HAP-1 (cell line): Measurements from ENCODE around the gene FRY.
"Not testable (repeated sequence)": the region's sequence is repeated elsewhere in the genome, so short reads cannot be mapped to it uniquely, and the experiment has no call there.

Experiments used
- DNase-seq, 2 experiments: peaks; one replicate each; pipeline ENCODE4 v3.0.0-alpha.2; 2016 to 2020; ENCODE audit warnings: low spot score in 2 of 2
- H3K27me3 ChIP-seq: fragments of 250-450 bp; sonication (Bioruptor Pico); 2 replicates; pipeline ENCODE4 v1.5.1; 2020; ENCODE audit warnings: low read depth, mild to moderate bottlenecking, moderate library complexity
- H3K36me3 ChIP-seq: fragments of 250-450 bp; sonication (Bioruptor Pico); replicated peaks from 2 replicates; pipeline ENCODE4 v1.5.1; 2020; ENCODE audit warnings: mild to moderate bottlenecking
- H3K4me1 ChIP-seq: fragments of 250-450 bp; sonication (Bioruptor Pico); 2 replicates; pipeline ENCODE4 v1.5.1; 2020; ENCODE audit warnings: mild to moderate bottlenecking
- H3K4me3 ChIP-seq: fragments of 250-450 bp; sonication (Bioruptor Pico); 2 replicates; pipeline ENCODE4 v1.5.1; 2020; ENCODE audit warnings: mild to moderate bottlenecking, moderate library complexity
- H3K9me3 ChIP-seq: fragments of 250-450 bp; sonication (Bioruptor Pico); 2 replicates; pipeline ENCODE4 v1.5.1; 2020; ENCODE audit warnings: mild to moderate bottlenecking, moderate library complexity
- in situ Hi-C: fragments of 300-500 bp; cut with MboI; formaldehyde crosslinking; loops from 3 replicates; pipeline ENCODE4 v1.14.3; 2020; ENCODE audit warnings: low sequenced_read_pairs, inconsistent platforms, mixed read lengths

FRY gene

GRCh38 chr13:32031025-32031814 is at the start of gene FRY:
Gene FRY (plus strand): TSS chr13:32031774. CDS start chr13:32031796, 22 bp downstream.
- Histone ChIP-seq H3K27me3 (no peaks in the 10 kb centered on the region), H3K4me1 (peaks cover 39% of the 10 kb centered on the region), H3K4me3 (peak within 1 kb of the TSS; percentile 53), H3K9me3 (no peaks in the 10 kb centered on the region), H3K36me3 (no peaks in the 10 kb centered on the region)
- in situ Hi-C loops, result no loop called here
- DNase-seq, result peak; percentile 44 to 72

- no peak overlapping the region for H3K4me3 ChIP-seq
- no peak for DNase-seq
- H3K4me1 ChIP-seq, result peaks cover 11% of the 10 kb centered on the region
- no peaks in the 10 kb centered on the region for H3K27me3 ChIP-seq
- H3K36me3 ChIP-seq, result no peaks in the 10 kb centered on the region
- no peaks in the 10 kb centered on the region for H3K9me3 ChIP-seq
- in situ Hi-C loops, result no loop called here
These were observed 49.5 kb upstream of the FRY start for GRCh38 chr13:31982124-31982523.

- Histone ChIP-seq H3K9me3 (no peaks in the 10 kb centered on the region), H3K4me1 (peaks cover 15% of the 10 kb centered on the region), H3K36me3 (no peaks in the 10 kb centered on the region), H3K4me3 (no peak overlapping the region), H3K27me3 (no peaks in the 10 kb centered on the region)
- no peak for DNase-seq
- in situ Hi-C loops, result no loop called here
These were observed 49.0 kb upstream of the FRY start for GRCh38 chr13:31982540-31982939.

- peaks cover 15% of the 10 kb centered on the region for H3K4me1 ChIP-seq
- H3K4me3 ChIP-seq, H3K27me3 ChIP-seq, H3K9me3 ChIP-seq, DNase-seq, H3K36me3 ChIP-seq, in situ Hi-C loops: not testable (repeated sequence)
These were observed 47.9 kb upstream of the FRY start for GRCh38 chr13:31983696-31984095.

GRCh38 chr13:31984388-31984787 is 47.2 kb upstream of the FRY start:
- H3K36me3 ChIP-seq, H3K9me3 ChIP-seq, in situ Hi-C loops, H3K4me3 ChIP-seq, H3K27me3 ChIP-seq, DNase-seq: not testable (repeated sequence)
- peaks cover 15% of the 10 kb centered on the region for H3K4me1 ChIP-seq

GRCh38 chr13:31986676-31987470 is 44.7 kb upstream of the FRY start:
- in situ Hi-C loops, result no loop called here
- DNase-seq, result peak; percentile 43 to 89
- no peaks in the 10 kb centered on the region for H3K36me3 ChIP-seq
- no peaks in the 10 kb centered on the region for H3K27me3 ChIP-seq
- H3K9me3 ChIP-seq, result no peaks in the 10 kb centered on the region
- no peak overlapping the region for H3K4me3 ChIP-seq
- H3K4me1 ChIP-seq, result peaks cover 15% of the 10 kb centered on the region

GRCh38 chr13:31987535-31988170 is 43.9 kb upstream of the FRY start:
- Histone ChIP-seq H3K4me1 (peaks cover 15% of the 10 kb centered on the region), H3K27me3 (no peaks in the 10 kb centered on the region), H3K36me3 (no peaks in the 10 kb centered on the region), H3K4me3 (no peak overlapping the region), H3K9me3 (no peaks in the 10 kb centered on the region)
- in situ Hi-C loops, result no loop called here
- no peak for DNase-seq

- H3K27me3 ChIP-seq, H3K9me3 ChIP-seq, H3K4me3 ChIP-seq, H3K4me1 ChIP-seq, DNase-seq, in situ Hi-C loops, H3K36me3 ChIP-seq: not testable (repeated sequence)
These were observed 37.2 kb upstream of the FRY start for GRCh38 chr13:31994367-31994766.

- Histone ChIP-seq H3K9me3 (no peaks in the 10 kb centered on the region), H3K4me1 (no peaks in the 10 kb centered on the region; the same call in 1 of the 2 replicates), H3K4me3 (no peak overlapping the region), H3K27me3 (no peaks in the 10 kb centered on the region), H3K36me3 (no peaks in the 10 kb centered on the region)
- no peak for DNase-seq
- in situ Hi-C loops, result no loop called here
These were observed 35.0 kb upstream of the FRY start for GRCh38 chr13:31996601-31997000.

GRCh38 chr13:31997641-31998040 is 33.9 kb upstream of the FRY start:
- in situ Hi-C loops, result no loop called here
- no peak overlapping the region for H3K4me3 ChIP-seq

GRCh38 chr13:31998131-31998530 is 33.4 kb upstream of the FRY start:
- H3K9me3 ChIP-seq, result no peaks in the 10 kb centered on the region
- H3K4me1 ChIP-seq, result no peaks in the 10 kb centered on the region; the same call in 1 of the 2 replicates
- no peaks in the 10 kb centered on the region for H3K36me3 ChIP-seq
- H3K4me3 ChIP-seq, result no peak overlapping the region
- no peak for DNase-seq
- in situ Hi-C loops, result no loop called here
- no peaks in the 10 kb centered on the region for H3K27me3 ChIP-seq

More at GRCh38 chr13:31997641-31998040, 33.9 kb upstream of the FRY start:
- DNase-seq, result no peak
- Histone ChIP-seq H3K36me3 (no peaks in the 10 kb centered on the region), H3K27me3 (no peaks in the 10 kb centered on the region), H3K9me3 (no peaks in the 10 kb centered on the region), H3K4me1 (no peaks in the 10 kb centered on the region; the same call in 1 of the 2 replicates)

- DNase-seq, H3K4me1 ChIP-seq, H3K36me3 ChIP-seq, H3K4me3 ChIP-seq, H3K27me3 ChIP-seq, H3K9me3 ChIP-seq, in situ Hi-C loops: not testable (repeated sequence)
These were observed 30.8 kb upstream of the FRY start for GRCh38 chr13:32000754-32001153.

GRCh38 chr13:32001154-32001768 is 30.3 kb upstream of the FRY start:
- in situ Hi-C loops, result no loop called here

More at GRCh38 chr13:32001154-32001768, 30.3 kb upstream of the FRY start:
- no peak overlapping the region for H3K4me3 ChIP-seq
- H3K27me3 ChIP-seq, result no peaks in the 10 kb centered on the region
- no peaks in the 10 kb centered on the region; the same call in 1 of the 2 replicates for H3K4me1 ChIP-seq
- H3K9me3 ChIP-seq, result no peaks in the 10 kb centered on the region
- peak; percentile 48 to 56 for DNase-seq
- H3K36me3 ChIP-seq, result no peaks in the 10 kb centered on the region
